Measurements from ENCODE around the gene CCDC137. TPM values are rescaled to one million over a fixed set of nuclear protein-coding genes. Genes with fewer than 3 reads are reported as not detected.

CCDC137 gene
- total and polyA plus RNA-seq, 2 of the 13 experiments (the other 11 are each of a cell fraction or from before 2014, with no cell fraction given), result 14.6 to 39.1 TPM

- no peak for TF ChIP-seq SAFB2 (CRISPR knock-in tag; IDR thresholded peaks at IDR 0.05; ENCODE audit: borderline replicate concordance, low read depth)
- no peak for TF ChIP-seq HMGA1 (CRISPR knock-in tag; conservative IDR thresholded peaks at IDR 0.05)
- TF ChIP-seq USF2 (IDR thresholded peaks at IDR 0.05; ENCODE audit: low read depth, low read length), result no peak
- TF ChIP-seq USF2 (CRISPR knock-in tag; IDR thresholded peaks at IDR 0.05; ENCODE audit: borderline replicate concordance), result no peak
- TF ChIP-seq MXD4 (CRISPR knock-in tag; IDR thresholded peaks at IDR 0.05), result no peak
- peak; percentile 38; the same call in 1 of the 2 replicates for TF ChIP-seq ZNF431 (CRISPR knock-in tag; IDR thresholded peaks at IDR 0.05; ENCODE audit: borderline replicate concordance, low read depth)
- TF ChIP-seq PTBP1 (IDR thresholded peaks at IDR 0.05; ENCODE audit: low read depth, low read length, poor library complexity, severe bottlenecking), result no peak
- no peak for TF ChIP-seq CERS6 (CRISPR knock-in tag; IDR thresholded peaks at IDR 0.05)
- no peak for TF ChIP-seq KAT7 (CRISPR knock-in tag; IDR thresholded peaks at IDR 0.05; ENCODE audit: borderline replicate concordance)
- no peak for TF ChIP-seq ZNF138 (CRISPR knock-in tag; IDR thresholded peaks at IDR 0.05; ENCODE audit: low read depth)
- no peak for TF ChIP-seq SATB2 (CRISPR knock-in tag; IDR thresholded peaks at IDR 0.05)
- TF ChIP-seq SRY (CRISPR knock-in tag; IDR thresholded peaks at IDR 0.05), result no peak
- TF ChIP-seq, protein P1, sequence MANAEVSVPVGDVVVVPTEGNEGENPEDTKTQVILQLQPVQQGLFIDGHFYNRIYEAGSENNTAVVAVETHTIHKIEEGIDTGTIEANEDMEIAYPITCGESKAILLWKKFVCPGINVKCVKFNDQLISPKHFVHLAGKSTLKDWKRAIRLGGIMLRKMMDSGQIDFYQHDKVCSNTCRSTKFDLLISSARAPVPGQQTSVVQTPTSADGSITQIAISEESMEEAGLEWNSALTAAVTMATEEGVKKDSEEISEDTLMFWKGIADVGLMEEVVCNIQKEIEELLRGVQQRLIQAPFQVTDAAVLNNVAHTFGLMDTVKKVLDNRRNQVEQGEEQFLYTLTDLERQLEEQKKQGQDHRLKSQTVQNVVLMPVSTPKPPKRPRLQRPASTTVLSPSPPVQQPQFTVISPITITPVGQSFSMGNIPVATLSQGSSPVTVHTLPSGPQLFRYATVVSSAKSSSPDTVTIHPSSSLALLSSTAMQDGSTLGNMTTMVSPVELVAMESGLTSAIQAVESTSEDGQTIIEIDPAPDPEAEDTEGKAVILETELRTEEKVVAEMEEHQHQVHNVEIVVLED (CRISPR knock-in tag; IDR thresholded peaks at IDR 0.05; ENCODE audit: borderline replicate concordance), result 0 out of 2 replicates have a peak, but pooled peaks have one; percentile 20
- TF ChIP-seq SETDB1 (CRISPR knock-in tag; IDR thresholded peaks at IDR 0.05; ENCODE audit: borderline replicate concordance), result no peak
- 0 out of 2 replicates have a peak, but pooled peaks have one; percentile 4 for TF ChIP-seq KDM5B (CRISPR knock-in tag; IDR thresholded peaks at IDR 0.05; ENCODE audit: borderline replicate concordance)
- TF ChIP-seq EP300 (IDR thresholded peaks at IDR 0.05; ENCODE audit: low read depth in 2 of 2, low read length in 2 of 2), result no peak
- TF ChIP-seq EP300 (CRISPR knock-in tag; IDR thresholded peaks at IDR 0.05; ENCODE audit: borderline replicate concordance), result no peak
- TF ChIP-seq ZNF782 (CRISPR knock-in tag; IDR thresholded peaks at IDR 0.05; ENCODE audit: borderline replicate concordance), result no peak
- TF ChIP-seq PAXIP1 (CRISPR knock-in tag; conservative IDR thresholded peaks at IDR 0.05), result no peak
- no peak for TF ChIP-seq PHB2 (IDR thresholded peaks at IDR 0.05; ENCODE audit: partially characterized antibody)
Measured at GRCh38 chr17:81722184-81723120, 55.9 kb downstream of the CCDC137 start (continued).
